GM18907 (cell line): ENCODE data around the gene CPNE5.
"Not testable (repeated sequence)": the region's sequence is repeated elsewhere in the genome, so short reads cannot be mapped to it uniquely, and the experiment has no call there.

ENCODE experiments used
- ATAC-seq: cut with Tn5 transposase; IDR thresholded peaks from one replicate; pipeline ENCODE4 v1.9.1; 2021; ENCODE audit warnings: mild to moderate bottlenecking, moderate library complexity; ENCODE audit not compliant: unreplicated experiment

The CPNE5 gene

DNA sequence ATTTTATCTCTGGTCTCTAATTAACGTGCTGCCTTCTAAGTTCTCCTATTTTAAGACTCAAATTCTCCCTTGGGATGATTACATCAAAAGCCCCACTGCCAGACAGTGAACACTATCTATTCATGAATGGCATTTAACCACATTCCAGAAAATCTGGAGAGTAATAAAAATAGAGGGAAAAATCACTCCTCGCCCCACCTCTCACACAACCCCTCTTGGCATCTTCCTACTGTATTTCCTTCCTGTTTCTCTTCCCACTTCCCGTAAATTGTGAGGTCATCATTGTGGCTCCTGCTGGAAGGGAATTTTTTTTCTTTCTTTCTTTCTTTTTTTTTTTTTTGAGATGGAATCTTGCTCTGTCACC, 110.1 kb downstream of the CPNE5 start:
- no peak for ATAC-seq

DNA sequence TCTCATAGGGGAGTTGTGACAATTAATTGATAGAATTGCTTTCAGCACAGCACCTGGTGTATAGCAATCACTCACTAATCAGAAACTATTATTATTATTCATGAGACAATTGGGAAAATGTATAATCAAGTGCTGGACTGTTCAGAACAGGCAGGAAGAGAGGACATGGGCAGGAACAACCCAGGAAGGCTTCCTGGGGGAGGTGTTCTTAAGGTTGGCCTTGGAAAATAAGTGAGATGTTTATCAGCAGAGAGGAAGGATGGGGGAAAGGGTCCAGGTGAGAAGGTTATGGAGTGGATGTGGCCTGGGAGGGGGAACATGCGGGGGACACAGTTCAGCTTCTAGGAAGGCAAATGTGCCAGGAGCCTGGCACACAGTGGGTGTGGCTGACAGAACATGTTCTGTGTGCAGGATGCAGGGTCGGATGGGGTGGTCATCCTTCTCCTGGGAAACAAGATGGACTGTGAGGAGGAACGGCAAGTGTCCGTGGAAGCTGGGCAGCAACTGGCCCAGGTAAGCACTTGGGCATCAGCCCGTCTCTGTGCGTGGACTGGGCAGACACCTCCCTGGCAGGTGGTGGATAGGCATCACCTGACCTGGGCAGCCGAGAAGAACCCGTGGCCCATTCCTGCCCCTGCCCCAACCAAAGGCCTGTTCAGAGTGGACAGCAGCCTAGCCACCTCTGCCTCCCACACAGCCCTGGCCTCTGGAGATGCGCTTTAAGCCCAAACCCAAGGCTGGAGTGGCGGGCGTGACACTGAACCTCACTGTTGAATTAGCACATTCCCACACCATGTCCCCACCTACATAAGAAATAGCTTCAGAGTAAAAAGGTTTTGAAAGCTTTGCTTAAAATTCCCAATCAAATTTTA, 110.7 kb downstream of the CPNE5 start:
- ATAC-seq: no peak

DNA sequence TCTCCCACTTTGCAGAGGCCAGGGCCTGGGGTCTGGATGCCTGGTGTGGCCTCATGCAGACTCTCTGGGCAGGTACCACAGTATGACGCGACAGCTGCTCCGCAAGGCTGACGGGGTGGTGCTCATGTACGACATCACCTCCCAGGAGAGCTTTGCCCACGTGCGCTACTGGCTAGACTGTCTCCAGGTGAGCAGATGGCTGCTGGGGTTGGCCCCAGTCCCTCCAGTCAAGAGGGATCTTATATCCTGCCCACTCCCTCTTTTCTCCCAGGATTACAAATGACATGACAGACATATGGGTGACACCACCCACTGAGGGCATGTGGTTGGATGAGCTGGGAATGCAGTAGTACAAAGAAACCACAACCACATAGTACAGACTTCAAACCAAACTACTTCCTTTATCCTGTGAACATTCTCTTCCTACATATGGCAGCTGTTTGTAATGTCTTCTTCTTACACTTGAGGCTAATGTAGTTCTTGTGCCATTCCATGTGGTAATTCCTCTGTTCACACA, 111.7 kb downstream of the CPNE5 start:
- ATAC-seq: no peak

DNA sequence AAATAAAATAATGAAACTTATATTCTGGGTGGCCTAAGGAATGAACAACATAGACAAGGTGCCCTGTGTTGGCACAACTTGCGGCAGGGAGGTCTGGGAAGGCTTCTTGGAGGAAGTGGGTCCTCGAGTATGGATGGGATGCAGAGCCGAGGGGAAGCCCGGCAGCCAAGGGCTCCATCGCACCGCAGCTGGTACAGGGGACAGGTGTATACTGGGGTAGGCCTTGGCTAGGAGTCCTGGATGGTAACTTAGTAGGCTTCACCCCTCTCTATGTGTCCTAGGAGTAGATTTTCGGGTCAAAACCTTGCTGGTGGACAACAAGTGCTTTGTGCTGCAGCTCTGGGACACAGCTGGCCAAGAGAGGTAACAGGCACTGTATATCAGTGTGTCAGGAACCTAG, 113.7 kb downstream of the CPNE5 start:
- ATAC-seq: no peak

DNA sequence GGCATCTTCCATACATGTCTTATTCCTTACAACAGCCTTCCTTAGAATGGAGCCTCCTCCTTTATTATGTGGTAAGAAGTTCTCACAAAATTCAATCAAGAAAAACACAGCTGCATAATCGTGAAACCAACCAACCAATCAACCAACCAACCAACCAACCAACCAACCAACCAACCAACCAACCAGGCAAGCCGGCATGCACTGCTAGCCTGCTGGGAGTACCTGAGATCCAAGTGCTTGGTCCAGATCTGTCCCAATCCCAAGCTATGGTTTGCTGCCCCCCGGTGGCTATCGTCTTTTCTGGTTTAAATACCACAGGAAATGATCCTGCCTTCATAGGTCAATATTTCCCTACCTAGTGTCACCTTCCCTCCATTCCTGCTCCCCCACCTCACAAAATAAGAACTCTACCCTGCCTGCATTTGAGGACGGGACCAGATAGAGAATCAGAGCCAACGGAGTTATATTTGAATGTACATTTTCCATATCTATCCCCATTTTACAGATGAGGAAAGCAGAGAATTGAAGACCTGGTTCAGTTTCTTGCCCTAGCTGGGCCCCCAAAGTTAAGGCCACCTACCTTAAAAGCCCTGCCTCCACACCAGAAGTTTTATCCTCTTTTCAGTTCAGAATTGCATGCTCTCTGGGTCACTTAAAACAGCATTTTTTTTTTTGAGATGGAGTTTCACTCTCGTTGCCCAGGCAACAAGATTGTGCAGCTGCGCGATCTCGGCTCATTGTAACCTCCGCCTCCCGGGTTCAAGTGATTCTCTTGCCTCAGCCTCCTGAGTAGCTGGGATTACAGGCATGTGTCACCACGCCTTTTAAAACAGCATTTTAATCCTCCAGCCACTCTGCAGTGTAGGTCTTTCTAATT, 114.5 kb downstream of the CPNE5 start:
- ATAC-seq: no peak

DNA sequence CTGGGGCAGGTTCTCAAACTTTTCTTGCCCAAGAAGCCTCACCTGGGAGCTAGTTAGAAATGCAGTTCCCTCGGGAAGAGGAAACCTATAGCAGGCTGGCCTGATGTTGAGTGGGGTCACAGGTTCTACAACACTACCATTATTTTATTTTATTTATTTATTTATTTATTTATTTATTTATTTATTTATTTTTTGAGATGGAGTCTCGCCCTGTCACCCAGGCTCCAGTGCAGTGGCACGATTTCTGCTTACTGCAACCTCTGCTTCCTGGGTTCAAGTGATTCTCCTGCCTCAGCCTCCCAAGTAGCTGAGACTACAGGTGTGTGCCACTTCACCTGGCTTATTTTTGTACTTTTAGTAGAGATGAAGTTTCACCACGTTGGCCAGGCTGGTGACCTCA, 115.3 kb downstream of the CPNE5 start:
- ATAC-seq: not testable (repeated sequence)

DNA sequence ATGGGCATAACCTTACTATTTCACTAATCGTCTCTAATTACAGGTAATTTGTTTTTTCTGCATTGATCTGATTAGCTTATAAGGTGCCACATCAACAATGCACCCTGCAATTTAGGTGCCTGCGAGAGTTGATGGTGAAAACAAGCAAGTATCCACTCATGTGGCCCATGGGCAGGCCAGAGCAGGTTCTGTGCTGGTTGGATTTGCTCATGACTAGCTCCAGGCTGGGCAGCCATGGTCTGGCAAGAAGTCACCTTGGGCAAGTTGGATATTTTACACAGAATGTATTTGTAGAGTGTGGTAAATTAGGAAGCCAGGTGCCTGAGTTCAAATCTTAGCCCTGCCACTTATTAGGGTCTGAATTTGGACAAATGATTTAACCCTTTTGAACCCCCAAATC, 116.4 kb downstream of the CPNE5 start:
- ATAC-seq: no peak

DNA sequence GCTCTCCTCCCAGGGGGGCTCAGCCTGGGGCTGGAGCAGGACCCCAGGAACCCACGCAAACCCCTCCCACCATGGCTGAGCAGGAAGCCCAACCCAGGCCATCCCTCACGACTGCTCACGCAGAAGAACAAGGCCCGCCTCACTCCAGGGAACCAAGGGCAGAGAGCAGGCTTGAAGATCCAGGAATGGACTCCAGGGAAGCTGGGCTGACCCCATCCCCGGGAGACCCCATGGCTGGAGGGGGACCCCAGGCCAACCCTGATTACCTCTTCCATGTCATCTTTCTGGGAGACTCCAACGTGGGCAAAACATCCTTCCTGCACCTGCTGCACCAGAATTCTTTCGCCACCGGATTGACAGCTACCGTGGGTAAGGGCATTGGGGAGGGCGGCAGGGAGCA, 116.9 kb downstream of the CPNE5 start:
- no peak for ATAC-seq

DNA sequence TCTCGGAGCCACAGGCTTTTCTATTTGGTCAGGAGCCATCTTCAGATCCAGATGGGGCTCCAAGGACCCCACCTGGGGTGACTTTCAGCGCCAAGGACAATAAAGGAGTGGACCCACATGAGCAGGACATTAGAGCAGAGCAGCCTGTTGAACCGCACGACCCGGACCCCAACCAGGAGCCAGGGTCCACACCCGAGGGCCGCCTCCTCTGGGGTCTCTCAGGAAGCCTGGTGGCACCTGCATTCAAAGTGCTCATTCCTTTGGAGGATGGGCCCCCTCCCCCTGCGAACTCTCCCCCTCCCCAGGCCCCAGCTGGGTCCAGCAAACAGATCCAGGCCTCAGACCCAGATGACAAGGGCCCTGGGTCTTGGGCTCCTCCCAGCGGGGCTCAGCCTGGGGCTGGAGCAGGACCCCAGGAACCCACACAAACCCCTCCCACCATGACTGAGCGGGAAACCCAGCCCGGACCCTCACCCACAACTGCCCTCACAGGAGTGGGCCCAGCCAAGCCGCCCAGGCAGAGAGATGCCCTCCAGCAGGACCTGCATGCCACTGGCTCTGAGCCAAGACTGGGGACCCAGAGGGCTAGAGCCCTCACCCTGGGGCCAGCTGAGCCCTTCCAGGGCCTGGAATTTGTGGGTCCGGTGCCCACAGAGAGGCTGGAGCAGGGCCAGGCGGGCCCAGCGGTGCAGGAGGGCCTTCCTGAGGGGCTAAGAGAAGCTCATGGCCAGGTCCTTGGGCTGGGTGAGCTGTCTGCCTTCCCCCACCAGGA, 117.7 kb downstream of the CPNE5 start:
- ATAC-seq: no peak

DNA sequence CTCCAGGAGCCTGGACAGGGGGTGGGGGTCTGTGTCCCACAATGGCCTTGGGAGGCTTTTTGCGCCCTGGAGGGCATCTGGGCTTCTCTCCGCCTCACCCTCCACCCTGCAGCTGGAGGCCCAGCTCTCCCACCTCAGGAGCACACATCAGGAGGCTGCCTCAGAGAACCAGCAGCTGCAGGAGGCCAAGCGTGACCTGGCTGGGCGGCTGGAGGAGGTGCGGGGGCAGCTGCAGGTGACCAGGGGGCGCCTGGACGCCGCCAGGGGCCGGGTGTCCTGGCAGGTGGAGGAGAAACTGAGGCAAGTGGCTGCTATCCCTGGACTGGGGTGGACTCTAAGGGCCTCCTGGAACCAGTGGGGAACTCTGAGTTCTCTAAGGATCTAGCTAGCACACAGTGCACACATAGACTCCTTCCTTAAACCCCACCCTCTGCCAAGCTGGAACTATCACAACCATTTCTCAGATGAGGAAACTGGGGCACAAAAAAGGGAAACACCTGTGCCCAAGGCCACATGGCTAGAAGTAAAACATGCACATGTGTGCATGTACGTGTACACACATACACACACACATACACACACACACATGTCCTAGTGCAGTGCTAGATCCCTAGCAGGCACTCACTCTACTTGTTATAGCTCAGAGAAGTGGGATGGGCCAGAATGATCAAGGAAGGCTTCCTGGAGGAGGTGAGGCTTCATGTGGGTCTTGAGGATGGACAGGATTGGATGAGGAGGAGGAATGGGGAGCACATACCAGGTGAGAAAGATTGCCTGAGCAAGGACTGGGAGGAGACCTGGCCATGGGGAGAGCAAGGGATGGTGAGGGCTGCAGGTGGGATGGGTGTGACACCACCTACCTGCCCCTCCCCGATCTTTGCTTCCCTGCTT, 118.7 kb downstream of the CPNE5 start:
- no peak for ATAC-seq

DNA sequence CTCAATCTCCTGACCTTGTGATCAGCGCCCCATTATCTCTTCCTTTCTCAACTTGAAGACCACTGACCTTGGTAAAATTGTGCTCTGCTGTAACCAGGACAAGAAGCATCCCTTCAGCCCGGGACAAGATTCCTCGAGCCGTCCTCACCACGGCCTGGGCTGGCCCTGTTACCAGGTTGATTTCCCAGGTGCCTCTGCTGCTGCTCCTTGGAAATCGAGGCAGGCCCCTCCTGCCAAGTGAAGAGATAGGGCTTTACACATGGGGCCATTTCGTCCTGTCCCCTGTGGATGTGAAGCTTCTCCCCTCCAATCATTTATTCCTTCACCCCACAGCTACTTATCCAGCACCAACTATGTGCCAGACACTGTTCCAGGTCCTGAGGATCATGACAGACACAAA, 120.1 kb downstream of the CPNE5 start:
- ATAC-seq: no peak

DNA sequence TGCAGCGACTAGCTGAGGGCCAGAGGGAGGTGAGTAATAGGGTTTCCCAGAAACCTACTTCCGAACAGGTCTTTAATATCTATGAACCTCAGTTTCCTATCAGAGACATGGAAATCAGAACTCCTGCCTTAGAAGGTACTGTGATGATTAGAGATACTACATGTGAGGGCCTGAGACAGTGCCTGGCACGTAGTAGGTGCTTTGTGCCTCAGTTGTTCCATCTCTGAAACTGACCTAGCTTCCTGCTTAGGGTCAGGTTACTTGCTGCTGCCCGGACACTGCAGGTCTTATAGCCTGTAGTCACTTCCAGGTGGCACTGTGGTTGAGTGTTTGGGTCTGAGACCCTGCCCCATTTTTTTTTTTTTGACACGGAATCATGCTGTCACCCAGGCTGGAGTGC, 120.7 kb downstream of the CPNE5 start:
- no peak for ATAC-seq

DNA sequence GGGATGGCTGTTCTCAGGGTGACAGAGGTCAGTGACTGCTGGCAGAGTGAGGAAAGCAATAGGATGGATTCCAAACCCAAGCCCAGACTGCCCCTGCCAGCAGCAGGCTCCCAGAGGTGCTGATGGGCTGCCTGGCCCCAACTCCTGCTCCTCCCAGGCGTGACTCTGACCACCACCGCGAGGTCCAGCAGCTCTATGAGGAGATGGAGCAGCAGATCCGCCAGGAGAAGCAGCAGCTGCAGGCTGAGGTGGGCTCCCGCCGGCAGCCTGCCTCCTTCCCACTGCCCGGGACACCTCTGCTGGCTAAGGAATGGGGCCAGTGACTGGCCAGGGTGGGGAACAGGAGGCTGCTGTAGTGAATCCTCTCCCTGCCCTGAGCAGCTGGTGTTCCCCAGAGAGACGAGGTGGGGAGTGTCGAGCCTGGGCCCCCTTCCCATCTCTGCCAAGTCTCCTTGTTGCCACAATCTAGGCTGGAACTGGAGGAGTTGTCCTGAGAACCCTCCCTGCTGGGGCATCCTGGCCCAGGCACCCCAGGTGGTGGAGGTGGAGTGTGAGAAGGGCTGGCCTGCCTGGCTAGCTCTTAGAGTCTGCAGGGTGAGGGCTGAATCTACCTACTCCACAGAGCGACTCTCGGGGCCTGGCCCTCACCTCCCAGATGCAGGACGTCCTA, 121.2 kb downstream of the CPNE5 start:
- no peak for ATAC-seq

DNA sequence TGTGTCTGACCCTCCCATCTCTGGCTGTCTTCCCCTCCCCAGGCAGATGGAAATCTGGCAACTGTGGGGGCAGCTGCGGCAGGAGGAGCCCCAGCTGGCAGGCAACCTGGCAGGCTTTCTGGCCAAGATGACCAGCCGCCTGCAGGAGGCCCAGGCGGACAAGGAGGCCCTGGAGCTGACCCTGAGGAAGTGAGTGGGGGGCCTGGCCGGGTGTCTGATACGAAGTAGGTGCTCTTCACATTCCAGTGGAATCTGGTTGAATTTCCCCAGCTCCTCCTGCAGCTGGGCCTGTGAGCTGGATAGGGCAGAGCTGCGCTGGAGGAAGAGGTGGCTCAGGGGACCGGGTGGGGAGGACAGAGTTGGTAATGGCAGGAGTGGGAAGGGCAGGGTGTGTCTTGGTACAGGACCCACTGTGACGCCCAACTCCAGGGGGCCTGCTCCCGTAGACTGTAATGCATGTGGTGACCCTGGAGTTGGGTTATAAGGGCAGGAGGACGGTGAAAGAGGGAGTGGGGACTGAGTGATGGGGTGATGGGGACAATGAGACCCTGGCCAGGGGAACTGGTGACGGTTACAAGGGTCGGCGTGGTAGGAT, 121.9 kb downstream of the CPNE5 start:
- no peak for ATAC-seq

DNA sequence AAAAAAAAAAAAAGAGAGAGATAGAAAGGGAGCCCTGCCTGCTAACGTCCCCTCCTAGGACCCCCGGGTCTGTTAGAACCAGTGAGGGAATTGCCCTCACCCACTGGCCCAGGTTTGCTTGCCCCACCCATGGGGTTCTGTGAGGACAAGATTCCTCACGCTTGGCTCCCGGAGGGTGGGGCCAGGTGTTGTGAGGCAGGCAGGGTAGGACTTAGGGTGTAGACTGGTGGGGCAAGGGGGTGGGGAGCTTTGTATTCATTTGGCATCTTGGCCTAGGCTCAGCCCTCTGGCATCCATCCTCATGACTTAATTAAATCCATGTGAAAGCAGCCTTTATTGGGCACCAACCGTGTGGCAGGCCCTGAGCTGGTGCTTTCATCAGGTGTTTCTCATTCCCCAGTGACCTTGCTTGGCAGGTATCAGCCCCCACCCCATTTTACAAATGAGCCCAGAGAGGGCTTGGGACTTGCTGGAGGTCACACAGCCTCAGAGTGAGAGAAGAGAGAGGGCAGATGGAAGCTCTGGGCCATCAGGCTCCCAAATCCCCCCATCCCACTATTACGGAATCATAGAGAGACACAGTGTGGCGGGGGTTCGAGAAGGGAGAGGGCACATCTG, 122.7 kb downstream of the CPNE5 start:
- no peak for ATAC-seq

DNA sequence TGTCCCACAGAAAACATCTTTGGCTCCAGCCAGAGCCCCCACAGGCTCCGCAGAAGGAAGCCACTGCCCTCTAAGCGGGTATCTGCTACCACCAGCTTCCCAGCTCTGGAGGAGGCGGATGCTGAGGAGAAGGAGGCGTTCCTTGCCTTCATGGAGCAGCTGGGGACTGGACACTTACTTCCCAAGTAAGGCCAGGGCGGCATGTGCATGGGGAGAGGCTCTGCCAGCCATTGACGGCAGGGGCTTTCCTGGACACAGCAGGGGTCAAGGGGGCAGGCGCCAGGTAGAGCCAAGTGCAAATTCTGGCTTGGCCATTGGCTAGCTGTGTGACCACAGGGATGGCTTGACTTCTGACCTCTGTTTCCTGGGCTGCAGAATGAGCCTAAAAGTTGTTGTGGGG, 123.8 kb downstream of the CPNE5 start:
- ATAC-seq: no peak

DNA sequence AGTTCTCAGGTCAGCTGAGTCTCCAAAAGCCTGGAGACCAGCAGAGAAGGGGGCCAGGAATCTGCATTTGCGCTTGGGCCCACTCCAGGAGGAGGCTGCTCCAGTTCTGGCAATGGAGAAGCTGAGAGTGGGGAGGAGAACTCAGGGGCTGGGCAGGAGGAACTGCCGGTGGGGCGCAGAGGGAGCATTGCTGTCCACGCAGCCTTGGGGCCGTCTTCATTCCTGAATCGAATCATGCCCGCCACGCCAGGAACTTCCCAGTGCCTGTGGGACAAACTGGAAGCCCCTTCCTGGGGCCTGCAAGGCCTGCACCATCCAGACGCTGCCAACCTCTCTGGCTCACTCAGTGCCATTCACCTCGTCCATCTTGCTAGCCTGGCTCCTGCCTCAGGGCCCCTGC, 124.7 kb downstream of the CPNE5 start:
- ATAC-seq: no peak

DNA sequence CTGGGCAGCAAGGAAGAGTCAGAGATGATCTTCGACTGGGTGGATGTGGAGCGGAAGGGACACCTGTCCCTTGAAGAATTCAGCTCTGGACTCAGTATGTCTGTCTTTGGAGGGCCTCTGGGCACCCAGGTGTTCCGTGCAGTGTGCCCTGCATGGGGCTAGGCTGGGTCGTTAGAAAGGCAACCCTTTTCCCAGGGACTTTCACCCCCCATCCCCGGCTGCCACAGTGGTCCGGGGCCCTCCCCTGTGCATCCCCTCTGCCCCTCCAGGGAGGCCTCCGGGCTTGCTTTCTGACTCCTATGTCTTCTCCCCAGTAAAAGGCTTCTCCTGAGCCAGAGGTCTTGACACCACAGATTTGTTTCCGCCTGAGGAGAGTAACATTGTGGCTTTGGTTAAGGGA, 125.4 kb downstream of the CPNE5 start:
- no peak for ATAC-seq

DNA sequence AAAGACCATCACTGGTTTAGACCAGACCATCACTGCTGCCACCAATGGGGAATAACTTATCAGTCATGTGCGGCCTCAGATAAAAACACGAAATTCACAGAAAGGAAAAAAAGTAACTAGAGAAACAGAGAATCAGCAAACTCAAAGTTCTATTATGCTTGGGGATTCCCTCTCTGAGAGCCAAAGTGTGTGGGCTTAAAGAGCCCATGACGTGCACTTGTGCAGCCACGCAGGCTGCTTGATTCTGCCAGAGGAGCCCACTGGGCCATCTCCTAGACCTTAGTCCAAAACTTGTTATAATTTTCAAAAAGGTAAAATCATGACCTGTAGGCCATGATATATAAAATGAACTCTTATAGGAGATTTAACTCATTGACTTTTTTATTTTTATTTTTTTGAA, 126.4 kb downstream of the CPNE5 start:
- no peak for ATAC-seq
